Measurements from ENCODE around the gene ASB12.
"Not testable (repeated sequence)": the region's sequence is repeated elsewhere in the genome, so short reads cannot be mapped to it uniquely, and the experiment has no call there.

The ASB12 gene

GRCh38 chrX:64230123-64230970 is at the start of gene ASB12:
Gene ASB12 (minus strand): TSS chrX:64230607. CDS start chrX:64225650, 4,957 bp downstream.
- in situ Hi-C loops (cut with MboI; ENCODE audit: low sequenced_read_pairs): no loop called here

GRCh38 chrX:64265265-64265664 is 34.9 kb upstream of the ASB12 start:
- in situ Hi-C loops (cut with MboI; ENCODE audit: low sequenced_read_pairs): no loop called here

GRCh38 chrX:64229154-64229553 is 1.3 kb downstream of the ASB12 start:
- in situ Hi-C loops (cut with MboI; ENCODE audit: low sequenced_read_pairs): no loop called here

- in situ Hi-C loops (cut with MboI; ENCODE audit: low sequenced_read_pairs): no loop called here
These were observed 12.4 kb downstream of the ASB12 start for GRCh38 chrX:64218023-64218422.

GRCh38 chrX:64213989-64214388 is 16.4 kb downstream of the ASB12 start:
- in situ Hi-C loops (cut with MboI; ENCODE audit: low sequenced_read_pairs): not testable (repeated sequence)

- in situ Hi-C loops (cut with MboI; ENCODE audit: low sequenced_read_pairs): no loop called here
These were observed 23.7 kb downstream of the ASB12 start for GRCh38 chrX:64206556-64207162.

- in situ Hi-C loops (cut with MboI; ENCODE audit: low sequenced_read_pairs): no loop called here
These were observed 24.5 kb downstream of the ASB12 start for GRCh38 chrX:64205735-64206501.

GRCh38 chrX:64205441-64205734 is 25.0 kb downstream of the ASB12 start, which contains the start of gene AMER1:
Gene AMER1 (minus strand): TSS chrX:64205708. CDS start chrX:64193286, 12,422 bp downstream.
- in situ Hi-C loops (cut with MboI; ENCODE audit: low sequenced_read_pairs): no loop called here

GRCh38 chrX:64204701-64205440 is 25.5 kb downstream of the ASB12 start:
- in situ Hi-C loops (cut with MboI; ENCODE audit: low sequenced_read_pairs): no loop called here

GRCh38 chrX:64204252-64204651 is 26.2 kb downstream of the ASB12 start:
- in situ Hi-C loops (cut with MboI; ENCODE audit: low sequenced_read_pairs): no loop called here

- in situ Hi-C loops (cut with MboI; ENCODE audit: low sequenced_read_pairs): no loop called here
These were observed 27.5 kb downstream of the ASB12 start for GRCh38 chrX:64202808-64203325.

- in situ Hi-C loops (cut with MboI; ENCODE audit: low sequenced_read_pairs): no loop called here
These were observed 32.4 kb downstream of the ASB12 start for GRCh38 chrX:64198036-64198435.

- in situ Hi-C loops (cut with MboI; ENCODE audit: low sequenced_read_pairs): no loop called here
These were observed 33.8 kb downstream of the ASB12 start for GRCh38 chrX:64196606-64197005.

- in situ Hi-C loops (cut with MboI; ENCODE audit: low sequenced_read_pairs): no loop called here
These were observed 34.5 kb downstream of the ASB12 start for GRCh38 chrX:64195862-64196261.

GRCh38 chrX:64192673-64193072 is 37.7 kb downstream of the ASB12 start:
- in situ Hi-C loops (cut with MboI; ENCODE audit: low sequenced_read_pairs): no loop called here

- in situ Hi-C loops (cut with MboI; ENCODE audit: low sequenced_read_pairs): no loop called here
These were observed 38.4 kb downstream of the ASB12 start for GRCh38 chrX:64192040-64192439.

GRCh38 chrX:64191281-64192010 is 39.0 kb downstream of the ASB12 start:
- in situ Hi-C loops (cut with MboI; ENCODE audit: low sequenced_read_pairs): no loop called here

GRCh38 chrX:64190136-64190740 is 40.2 kb downstream of the ASB12 start:
- in situ Hi-C loops (cut with MboI; ENCODE audit: low sequenced_read_pairs): no loop called here

GRCh38 chrX:64188901-64189300 is 41.5 kb downstream of the ASB12 start:
- in situ Hi-C loops (cut with MboI; ENCODE audit: low sequenced_read_pairs): no loop called here

- in situ Hi-C loops (cut with MboI; ENCODE audit: low sequenced_read_pairs): no loop called here
These were observed 42.7 kb downstream of the ASB12 start for GRCh38 chrX:64187762-64188150.

All from HL-60/S4 treated with retinoic acid at 250 ng/mL for 4 days and 3 days (cell line).